GM12874 (cell line): ENCODE results near the gene CBFB.

Experiments
- TF ChIP-seq, protein P1 (sequence below): IDR thresholded peaks from 2 replicates; pipeline ENCODE4 v1.5.1; 2011; ENCODE audit warnings: low read depth, mild to moderate bottlenecking, control low read depth, low read length, moderate library complexity; ENCODE audit not compliant: insufficient read depth

Gene CBFB

GRCh38 chr16:67089101-67089500 is 60.2 kb downstream of the CBFB start:
- TF ChIP-seq, protein P1, sequence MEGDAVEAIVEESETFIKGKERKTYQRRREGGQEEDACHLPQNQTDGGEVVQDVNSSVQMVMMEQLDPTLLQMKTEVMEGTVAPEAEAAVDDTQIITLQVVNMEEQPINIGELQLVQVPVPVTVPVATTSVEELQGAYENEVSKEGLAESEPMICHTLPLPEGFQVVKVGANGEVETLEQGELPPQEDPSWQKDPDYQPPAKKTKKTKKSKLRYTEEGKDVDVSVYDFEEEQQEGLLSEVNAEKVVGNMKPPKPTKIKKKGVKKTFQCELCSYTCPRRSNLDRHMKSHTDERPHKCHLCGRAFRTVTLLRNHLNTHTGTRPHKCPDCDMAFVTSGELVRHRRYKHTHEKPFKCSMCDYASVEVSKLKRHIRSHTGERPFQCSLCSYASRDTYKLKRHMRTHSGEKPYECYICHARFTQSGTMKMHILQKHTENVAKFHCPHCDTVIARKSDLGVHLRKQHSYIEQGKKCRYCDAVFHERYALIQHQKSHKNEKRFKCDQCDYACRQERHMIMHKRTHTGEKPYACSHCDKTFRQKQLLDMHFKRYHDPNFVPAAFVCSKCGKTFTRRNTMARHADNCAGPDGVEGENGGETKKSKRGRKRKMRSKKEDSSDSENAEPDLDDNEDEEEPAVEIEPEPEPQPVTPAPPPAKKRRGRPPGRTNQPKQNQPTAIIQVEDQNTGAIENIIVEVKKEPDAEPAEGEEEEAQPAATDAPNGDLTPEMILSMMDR = no peak

- TF ChIP-seq, protein P1 = no peak
These were observed 63.1 kb downstream of the CBFB start for GRCh38 chr16:67091906-67092566.

DNA sequence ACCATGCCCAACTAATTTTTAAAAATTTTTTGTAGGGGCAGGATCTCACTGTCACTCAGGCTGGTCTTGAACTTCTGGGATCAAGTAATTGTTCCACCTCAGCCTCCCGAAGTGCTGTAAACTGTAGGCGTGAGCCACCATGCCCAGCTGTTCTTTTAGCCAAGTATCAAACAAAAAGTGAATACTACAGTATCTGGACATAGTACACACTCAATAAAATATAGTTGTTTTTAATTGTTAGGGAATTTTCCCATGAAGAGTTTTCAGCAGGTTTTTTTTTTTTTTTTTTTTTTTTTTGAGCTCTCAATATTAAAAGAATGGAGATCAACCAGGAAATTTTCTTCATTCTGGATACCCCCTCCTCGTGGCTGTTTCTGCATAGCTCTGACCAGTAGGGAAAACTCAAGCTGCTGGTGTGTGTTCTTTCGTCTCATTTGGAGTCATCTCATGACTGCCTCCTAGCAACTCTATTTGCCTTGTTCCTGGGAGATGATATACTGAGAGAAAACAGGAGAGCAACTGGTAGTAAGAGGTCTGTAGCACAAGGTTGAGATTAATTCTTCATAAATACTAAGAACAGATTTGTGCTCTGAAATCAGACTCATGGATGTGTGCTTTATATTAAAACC is 64.3 kb downstream of the CBFB start:
- TF ChIP-seq, protein P1 = no peak

DNA sequence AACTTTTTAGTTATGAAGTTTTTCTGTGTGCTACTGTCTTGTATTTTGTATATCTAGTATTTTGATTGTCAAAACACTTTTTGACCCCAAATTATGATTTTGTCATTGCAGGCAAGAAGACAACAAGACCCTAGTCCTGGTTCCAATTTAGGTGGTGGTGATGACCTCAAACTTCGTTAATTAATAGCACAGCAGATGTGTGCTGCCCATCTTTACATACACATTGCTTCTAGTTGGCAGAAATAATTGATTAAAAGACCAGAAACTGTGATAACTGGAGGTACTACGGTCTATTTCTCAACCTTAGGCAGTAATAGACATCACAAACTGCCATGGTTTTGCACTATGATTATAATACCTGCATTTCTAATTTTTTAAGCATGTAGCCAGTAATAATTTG is 69.7 kb downstream of the CBFB start:
- TF ChIP-seq, protein P1 = no peak

DNA sequence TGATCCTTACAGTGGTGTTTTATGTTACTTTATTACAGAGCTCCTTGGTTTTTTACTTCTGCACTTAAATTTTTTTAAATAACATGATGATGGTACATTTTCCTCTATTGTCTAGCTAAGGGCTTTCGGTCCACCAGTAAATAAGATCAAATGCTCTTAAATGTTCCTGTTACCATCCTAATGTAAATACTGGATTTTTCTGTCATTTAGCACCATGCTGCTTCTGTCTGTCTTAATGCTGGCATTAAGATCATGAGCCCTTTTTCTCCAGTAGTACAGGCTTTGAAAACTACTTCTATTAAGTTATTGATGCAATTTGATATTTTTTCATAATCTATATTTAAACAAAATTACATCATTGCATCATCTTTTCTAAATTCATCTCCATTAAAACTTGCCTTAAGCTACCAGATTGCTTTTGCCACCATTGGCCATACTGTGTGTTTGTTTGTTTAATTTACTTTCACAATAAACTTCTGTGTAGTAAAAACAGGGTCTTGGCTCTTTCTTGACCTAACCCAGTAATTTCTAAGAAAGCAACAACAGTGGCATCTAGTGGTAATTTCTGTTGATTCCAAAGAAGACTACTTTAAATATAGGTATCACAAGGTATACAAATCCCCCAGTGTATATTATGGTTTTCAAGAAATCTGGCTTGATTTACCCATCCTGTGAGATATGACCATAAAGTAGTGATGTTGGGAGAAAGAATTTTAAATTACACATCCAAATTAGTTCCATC is 71.8 kb downstream of the CBFB start:
- TF ChIP-seq, protein P1 = no peak

- TF ChIP-seq, protein P1 = no peak
These were observed 72.5 kb downstream of the CBFB start for GRCh38 chr16:67101311-67102082.

DNA sequence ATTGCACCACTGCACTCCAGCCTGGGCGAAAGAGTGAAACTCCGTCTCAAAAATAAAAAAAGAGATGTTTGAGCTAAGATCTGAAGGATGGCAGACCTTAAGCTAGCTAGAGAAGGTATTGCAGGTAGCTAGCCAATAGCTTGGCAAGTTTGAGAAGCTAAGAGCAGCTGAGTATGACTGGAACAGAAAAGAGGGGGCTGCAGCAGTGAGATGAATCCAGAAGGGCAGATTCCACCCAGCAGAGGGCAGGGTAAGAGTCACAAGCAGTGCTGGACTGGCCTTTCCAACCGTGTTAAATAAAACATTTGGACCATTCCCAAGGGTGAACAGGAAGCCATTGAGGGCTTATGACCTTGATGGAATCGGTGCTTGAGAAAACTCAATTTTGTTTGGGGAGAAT is 75.1 kb downstream of the CBFB start:
- TF ChIP-seq, protein P1 = no peak
